ENCODE data around the gene EDC4.

GRCh38 chr16:67915831-67916723 is 43.2 kb downstream of the EDC4 start:
- TF ChIP-seq POLR2AphosphoS5 (IDR thresholded peaks at IDR 0.05; ENCODE audit: borderline replicate concordance, low read depth, low read length) (no peak), EZH2 (IDR thresholded peaks at IDR 0.05) (no peak), FOXP2 (optimal IDR thresholded peaks at IDR 0.05; ENCODE audit: control extremely low read depth, extremely low read length, insufficient read depth) (no peak)

Data from SK-N-MC (cell line).